ENCODE results near the gene LPCAT1. TPM values are rescaled to one million over a fixed set of nuclear protein-coding genes. Genes with fewer than 3 reads are reported as not detected.

Gene LPCAT1
- total and polyA plus RNA-seq, 2 experiments from 2014 or later = 78.0 to 255 TPM

GRCh38 chr5:1449081-1449630 lies 74.6 kb downstream of the LPCAT1 start:
- H3K4me3 Mint-ChIP-seq = no peak overlapping the region
- peaks cover 9% of the 10 kb centered on the region; the same call in 1 of the 3 replicates for H3K36me3 Mint-ChIP-seq (ENCODE audit: low read depth)
- H3K27ac Mint-ChIP-seq = no peak overlapping the region
- H3K9me2 ChIP-seq (ENCODE audit: insufficient read depth) = no peaks in the 10 kb centered on the region
- no peak for ATAC-seq
- H3K4me3 ChIP-seq = no peak overlapping the region
- H4K20me1 ChIP-seq (replicated peaks; ENCODE audit: insufficient read depth) = no peaks in the 10 kb centered on the region
- no peak overlapping the region for H2AFZ ChIP-seq
- peaks cover 27% of the 10 kb centered on the region for H3K9me3 Mint-ChIP-seq
- H3K4me1 ChIP-seq (ENCODE audit: insufficient read depth) = no peaks in the 10 kb centered on the region
- no peaks in the 10 kb centered on the region for H3K36me3 ChIP-seq (ENCODE audit: insufficient read depth)
- H3K4me2 ChIP-seq = no peak overlapping the region
- no peaks in the 10 kb centered on the region for H3K79me2 ChIP-seq (replicated peaks; ENCODE audit: insufficient read depth)
- H3K27ac ChIP-seq (ENCODE audit: low read depth) = no peak overlapping the region
- peaks cover 40% of the 10 kb centered on the region for H3K27me3 ChIP-seq (ENCODE audit: insufficient read depth)
- H3F3A ChIP-seq (replicated peaks; ENCODE audit: low read depth) = no peaks in the 10 kb centered on the region
- TF ChIP-seq ZNF114 (CRISPR knock-in tag; IDR thresholded peaks at IDR 0.05) (no peak), CREB1 (CRISPR knock-in tag; IDR thresholded peaks at IDR 0.05; ENCODE audit: low read depth) (no peak), EZH2 (IDR thresholded peaks at IDR 0.05; ENCODE audit: low read depth, unreplicated experiment) (no peak), CTCF (conservative IDR thresholded peaks at IDR 0.05; ENCODE audit: low read depth in 2 of 2) (no peak), EZH2phosphoT487 (IDR thresholded peaks at IDR 0.05; ENCODE audit: unreplicated experiment) (no peak), ETS1 (IDR thresholded peaks at IDR 0.05) (no peak), ZNF462 (CRISPR knock-in tag; IDR thresholded peaks at IDR 0.05) (no peak), POLR2AphosphoS5 (IDR thresholded peaks at IDR 0.05; ENCODE audit: low read depth) (no peak), REST (IDR thresholded peaks at IDR 0.05; ENCODE audit: unreplicated experiment) (no peak), JUNB (IDR thresholded peaks at IDR 0.05; ENCODE audit: unreplicated experiment) (no peak), NANOG (IDR thresholded peaks at IDR 0.05; ENCODE audit: borderline replicate concordance) (no peak), STAT1 (IDR thresholded peaks at IDR 0.05; ENCODE audit: unreplicated experiment) (no peak), ZNF331 (CRISPR knock-in tag; IDR thresholded peaks at IDR 0.05; ENCODE audit: low read depth) (no peak)
- peaks cover 36% of the 10 kb centered on the region for H3K27me3 Mint-ChIP-seq (ENCODE audit: insufficient read depth, low read depth, poor library complexity)
- no peak for DNase-seq (ENCODE audit: low spot score)
- 0 out of 3 replicates have a peak, but pooled peaks cover 2% of the 10 kb centered on the region for H3K4me1 Mint-ChIP-seq

Data from GM23338 (cell line).